ENCODE measurements around the gene TRABD2A.
"Not testable (repeated sequence)": the region's sequence is repeated elsewhere in the genome, so short reads cannot be mapped to it uniquely, and the experiment has no call there.

The TRABD2A gene

DNA sequence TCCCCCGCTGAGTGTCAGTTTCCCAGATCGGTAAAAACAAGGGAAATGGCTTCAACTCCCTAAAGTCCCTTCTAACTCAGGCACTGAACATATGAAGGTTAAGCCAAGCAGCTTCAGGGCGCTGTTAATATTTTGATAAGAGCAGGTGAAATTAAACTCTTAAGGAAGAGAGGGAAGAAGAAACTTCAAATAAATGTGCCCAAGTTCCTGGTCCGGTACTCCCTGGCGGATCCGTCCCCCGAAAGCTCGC is 564 bp downstream of the TRABD2A start:
- no peak for DNase-seq (ENCODE audit: low read depth in 3 of 3, low spot score in 1 of 3)

DNA sequence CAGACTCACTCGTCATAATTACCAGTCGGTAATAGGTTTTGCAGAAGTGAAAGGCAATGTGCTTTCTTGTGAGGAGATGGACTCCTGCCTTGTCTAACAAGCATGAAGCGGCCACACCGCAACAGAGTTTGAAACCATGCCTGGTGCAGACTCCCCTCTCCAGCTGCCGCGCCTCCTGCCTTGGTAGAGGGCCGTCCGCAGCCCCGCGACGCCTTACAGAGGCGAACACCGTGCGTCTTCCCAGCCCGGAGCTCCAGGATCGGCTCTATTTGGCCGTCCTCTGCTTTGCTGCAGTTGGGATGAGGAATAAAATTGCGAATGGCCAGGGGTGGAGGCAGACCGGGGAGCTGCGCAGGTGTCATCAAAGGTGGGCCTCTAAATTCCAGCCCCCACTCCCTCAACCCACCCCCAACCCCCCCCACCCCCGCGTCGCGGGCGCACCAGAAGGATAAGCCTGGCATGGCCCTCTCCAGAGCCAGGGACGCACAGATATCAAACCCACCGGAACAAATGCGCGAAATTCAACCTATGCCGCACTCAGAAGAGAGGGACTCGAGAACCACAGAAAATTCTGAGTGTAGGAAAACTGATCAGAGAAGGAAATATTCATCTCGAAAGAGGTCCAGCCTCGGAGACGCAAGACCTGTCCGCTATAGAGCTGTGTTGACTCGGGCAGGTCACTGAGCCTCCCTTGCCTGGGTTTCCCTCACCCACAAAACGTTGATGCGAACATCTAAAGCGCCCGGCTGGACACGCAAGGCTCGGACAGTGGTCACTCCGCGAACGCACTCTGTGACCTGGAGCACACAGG is 1.1 kb downstream of the TRABD2A start:
- DNase-seq (ENCODE audit: low read depth in 3 of 3, low spot score in 1 of 3): no peak

DNA sequence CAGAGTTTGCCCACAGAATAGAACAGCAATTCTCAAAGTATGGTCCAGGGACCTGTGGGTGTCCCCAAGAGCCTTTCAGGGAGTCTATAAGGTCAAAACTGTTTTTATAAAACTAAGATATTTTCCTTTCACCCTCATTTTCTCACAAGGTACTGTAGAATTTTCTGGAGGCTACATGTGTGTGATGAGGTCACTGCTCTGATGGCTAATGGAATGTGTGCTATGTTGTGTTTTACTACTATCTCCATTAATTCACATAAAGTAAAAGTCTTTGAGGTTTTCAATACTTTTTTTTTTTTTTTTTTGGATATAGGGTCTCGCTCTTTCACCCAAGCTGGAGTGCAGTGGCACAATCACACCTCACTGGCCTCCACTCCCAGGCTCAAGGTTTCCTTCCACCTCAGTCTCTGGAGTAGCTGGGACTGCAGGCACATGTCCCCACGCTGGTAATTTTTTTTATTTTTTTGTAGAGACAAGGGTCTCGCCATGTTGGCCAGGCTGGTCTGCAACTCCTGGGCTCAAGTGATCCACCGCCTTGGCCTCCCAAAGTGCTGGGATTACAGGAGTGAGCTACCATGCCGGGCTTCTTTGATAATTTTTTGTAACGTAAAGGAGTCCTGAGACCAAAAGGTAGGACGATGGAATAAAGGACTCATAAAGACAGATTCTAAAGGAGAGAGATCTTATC is 1.8 kb downstream of the TRABD2A start:
- no peak for DNase-seq (ENCODE audit: low read depth in 3 of 3, low spot score in 1 of 3)

DNA sequence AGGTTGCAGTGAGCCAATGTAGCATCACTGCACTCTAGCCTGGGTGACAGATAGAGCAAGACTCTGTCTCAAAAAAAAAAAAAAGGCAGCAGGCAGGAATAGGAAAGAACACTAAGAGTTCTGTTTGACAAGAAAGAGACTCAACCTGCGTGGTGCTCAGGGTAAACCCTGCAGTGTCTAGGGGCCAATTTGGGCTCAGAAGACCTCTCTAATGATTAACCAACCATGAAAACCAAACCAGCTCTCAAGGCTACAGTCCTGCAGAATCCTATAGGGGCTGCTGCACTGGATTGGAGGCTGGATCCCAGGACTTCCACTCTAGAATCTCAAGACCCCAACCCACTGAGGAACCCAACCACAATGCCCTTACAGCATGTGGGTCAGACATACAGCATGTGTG is 2.4 kb downstream of the TRABD2A start:
- DNase-seq (ENCODE audit: low read depth in 3 of 3, low spot score in 1 of 3): no peak

DNA sequence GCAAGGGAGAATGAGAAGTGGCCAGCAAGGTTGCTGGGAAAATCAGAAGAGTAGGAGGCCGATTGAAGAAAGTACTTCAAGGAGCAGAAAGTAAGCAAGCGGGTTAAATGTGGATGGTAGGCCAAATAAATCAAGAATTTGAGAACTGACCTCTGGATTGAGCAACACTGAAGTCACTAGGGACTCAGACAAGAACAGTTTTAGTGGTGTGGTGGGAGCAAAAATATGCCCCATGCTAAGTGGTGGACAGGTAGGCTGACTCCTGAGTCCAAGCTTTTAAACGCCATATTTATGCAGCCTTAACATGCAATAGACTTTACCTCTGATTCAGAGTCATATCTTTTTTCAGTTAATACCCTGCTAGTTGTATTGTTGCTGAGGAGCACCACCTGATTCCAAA is 4.5 kb downstream of the TRABD2A start:
- no peak for DNase-seq (ENCODE audit: low read depth in 3 of 3, low spot score in 1 of 3)

DNA sequence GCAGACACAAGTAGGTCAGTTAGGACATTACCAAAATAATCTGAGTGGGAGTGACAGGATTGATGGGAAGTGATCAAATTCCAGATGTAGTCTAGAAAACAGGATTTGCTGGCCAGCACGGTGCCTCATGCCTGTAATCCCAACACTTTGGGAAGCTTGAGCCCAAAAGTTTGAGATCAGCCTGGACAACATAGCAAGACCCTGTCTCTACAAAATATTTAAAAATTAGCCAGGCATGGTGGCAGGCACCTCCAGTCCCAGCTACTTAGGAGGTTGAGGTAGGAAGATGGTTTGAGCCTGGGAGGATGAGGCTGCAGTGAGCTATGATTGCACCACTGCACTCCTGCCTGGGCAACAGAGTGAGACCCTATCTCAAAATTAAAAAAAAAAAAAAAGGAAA is 5.3 kb downstream of the TRABD2A start:
- not testable (repeated sequence) for DNase-seq (ENCODE audit: low read depth in 3 of 3, low spot score in 1 of 3)

DNA sequence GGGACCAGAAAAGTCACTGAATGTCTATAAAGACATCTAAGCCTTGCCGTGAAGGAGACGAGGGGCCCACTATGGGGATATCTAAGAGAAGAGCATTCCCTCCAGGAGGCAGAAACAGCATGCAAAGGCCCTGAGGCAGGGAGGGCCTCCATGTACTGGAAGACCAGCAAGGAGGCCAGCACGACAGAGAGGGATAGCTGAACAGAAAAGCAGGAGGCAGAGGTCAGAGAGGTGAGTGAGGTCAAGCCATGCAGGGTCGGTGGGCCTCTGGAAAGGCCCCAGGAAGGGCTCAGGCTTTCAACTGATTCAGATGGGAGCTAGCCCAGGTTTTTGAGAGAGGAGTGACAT is 5.7 kb downstream of the TRABD2A start:
- no peak for DNase-seq (ENCODE audit: low read depth in 3 of 3, low spot score in 1 of 3)

DNA sequence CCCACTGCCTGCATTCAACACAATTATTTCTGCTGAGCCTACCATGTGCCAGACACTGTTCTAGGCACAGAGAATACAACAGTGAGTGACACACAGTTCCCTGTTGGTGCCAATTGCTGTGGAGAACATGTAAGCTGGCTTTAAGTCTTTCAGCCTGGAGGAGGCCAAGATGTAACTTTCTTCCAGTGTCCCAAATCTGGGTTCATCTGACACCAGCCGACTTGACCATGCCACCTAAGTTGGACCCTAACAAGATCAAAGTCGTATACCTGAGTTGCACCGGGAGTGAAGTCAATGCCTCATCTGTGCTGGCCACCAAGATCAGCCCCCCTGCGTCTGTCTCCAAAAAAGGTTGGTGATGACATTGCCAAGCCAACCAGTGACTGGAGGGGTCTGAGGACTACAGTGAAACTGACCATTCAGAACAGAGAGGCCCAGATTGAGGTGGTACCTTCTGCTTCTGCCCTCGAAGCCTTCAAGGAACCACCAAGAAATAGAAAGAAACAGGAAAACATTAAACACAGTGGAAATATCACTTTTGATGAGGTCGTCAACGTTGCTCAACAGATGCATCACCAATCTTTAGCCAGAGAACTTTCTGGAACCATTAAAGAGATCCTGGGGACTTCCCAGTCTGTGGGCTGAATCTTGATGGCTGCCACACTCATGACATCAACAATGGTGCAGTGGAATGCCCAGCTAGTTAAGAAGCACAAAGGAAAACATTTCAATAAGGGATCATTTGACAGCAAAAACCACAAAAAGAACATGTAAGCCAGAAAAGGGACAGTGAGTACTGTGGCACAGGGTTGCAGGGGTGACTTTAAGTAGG is 6.3 kb downstream of the TRABD2A start:
- no peak for DNase-seq (ENCODE audit: low read depth in 3 of 3, low spot score in 1 of 3)

DNA sequence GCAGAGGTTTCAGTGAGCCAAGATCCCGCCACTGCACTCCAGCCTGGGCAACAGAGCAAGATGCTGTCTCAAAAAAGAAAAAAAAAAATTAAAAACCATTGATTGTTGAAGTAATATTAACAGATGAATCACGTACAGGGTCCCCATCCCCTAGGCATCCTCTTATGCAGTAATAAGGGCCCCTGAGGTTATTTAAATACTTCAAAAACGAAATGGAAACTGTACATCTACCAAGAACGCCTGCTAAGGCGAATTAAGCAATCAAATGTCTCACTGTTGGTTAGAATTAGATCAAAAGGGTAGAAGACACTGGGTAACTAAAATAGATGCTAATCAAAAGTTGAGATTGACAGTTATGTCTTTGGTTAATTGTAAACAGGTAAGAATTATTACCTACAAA is 7.5 kb downstream of the TRABD2A start:
- no peak for DNase-seq (ENCODE audit: low read depth in 3 of 3, low spot score in 1 of 3)

DNA sequence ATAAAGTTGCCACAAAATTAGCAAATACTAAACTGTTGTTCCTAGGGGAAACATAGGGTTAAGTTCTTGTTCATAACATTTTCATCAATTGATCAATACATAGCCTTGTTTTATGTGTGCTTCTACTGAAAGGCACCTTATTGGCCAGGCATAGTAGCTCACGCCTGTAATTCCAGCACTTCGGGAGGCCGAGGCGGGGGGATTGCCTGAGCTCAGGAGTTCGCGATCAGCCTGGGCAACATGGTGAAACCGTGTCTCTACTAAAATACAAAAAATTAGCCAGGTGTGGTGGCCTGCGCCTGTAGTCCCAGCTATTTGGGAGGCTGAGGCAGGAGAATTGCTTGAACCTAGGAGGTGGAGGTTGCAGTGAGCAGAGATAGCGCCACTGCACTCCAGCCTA is 8.2 kb downstream of the TRABD2A start:
- DNase-seq (ENCODE audit: low read depth in 3 of 3, low spot score in 1 of 3): not testable (repeated sequence)

DNA sequence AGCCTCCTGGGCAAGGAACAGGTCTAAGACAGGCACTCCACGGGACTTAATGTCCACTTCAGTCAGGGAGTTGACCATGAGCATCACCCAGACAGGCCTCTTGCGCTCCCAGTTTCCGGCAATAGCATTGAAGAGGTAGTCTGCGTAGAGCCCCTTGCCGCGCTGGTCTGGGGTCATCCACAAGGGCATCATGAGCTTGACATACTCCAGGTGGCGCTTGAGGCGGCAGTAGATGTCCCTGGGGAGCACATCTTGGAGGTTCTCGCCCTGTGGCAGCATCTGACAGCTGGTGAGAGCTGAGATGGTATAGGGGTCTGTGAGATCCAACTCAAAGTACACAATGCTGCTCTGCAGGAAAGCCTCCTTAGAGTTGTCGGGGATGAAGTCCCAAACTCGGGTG is 10.6 kb downstream of the TRABD2A start:
- no peak for DNase-seq (ENCODE audit: low read depth in 3 of 3, low spot score in 1 of 3)

DNA sequence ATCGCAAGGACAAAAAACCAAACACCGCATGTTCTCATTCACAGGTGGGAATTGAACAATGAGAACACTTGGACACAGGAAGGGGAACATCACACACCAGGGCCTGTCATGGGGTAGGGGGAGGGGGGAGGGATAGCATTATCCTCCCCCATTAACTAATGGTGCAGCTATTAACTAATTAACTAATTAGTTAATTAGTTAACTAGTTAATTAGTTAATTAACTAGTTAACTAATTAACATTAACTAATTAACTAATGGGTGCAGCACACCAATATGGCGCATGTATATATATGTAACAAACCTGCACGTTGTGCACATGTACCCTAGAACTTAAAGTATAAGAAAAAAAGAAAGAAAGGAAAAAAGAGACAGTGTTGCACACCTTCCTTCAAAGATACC is 12.6 kb downstream of the TRABD2A start:
- not testable (repeated sequence) for DNase-seq (ENCODE audit: low read depth in 3 of 3, low spot score in 1 of 3)

DNA sequence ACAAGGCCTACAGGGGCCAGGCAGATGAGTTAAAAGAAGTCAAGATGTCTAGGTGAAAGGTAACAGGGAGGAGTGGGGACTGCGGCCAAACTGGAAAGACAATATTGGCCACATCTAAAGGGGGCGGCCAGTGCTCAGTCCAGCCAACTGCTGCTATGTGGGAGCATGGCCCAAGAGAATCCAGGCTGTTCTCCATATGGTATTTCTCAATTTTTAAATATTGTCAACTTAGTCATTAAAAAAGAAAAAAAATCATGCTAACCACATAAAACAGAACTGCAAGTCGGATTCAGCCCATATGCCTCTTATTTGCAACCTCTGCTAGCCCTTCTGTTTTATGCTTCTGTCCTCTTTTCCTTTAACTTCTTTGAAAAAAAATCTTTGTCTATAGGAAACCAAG is 14.8 kb downstream of the TRABD2A start:
- no peak for DNase-seq (ENCODE audit: low read depth in 3 of 3, low spot score in 1 of 3)

DNA sequence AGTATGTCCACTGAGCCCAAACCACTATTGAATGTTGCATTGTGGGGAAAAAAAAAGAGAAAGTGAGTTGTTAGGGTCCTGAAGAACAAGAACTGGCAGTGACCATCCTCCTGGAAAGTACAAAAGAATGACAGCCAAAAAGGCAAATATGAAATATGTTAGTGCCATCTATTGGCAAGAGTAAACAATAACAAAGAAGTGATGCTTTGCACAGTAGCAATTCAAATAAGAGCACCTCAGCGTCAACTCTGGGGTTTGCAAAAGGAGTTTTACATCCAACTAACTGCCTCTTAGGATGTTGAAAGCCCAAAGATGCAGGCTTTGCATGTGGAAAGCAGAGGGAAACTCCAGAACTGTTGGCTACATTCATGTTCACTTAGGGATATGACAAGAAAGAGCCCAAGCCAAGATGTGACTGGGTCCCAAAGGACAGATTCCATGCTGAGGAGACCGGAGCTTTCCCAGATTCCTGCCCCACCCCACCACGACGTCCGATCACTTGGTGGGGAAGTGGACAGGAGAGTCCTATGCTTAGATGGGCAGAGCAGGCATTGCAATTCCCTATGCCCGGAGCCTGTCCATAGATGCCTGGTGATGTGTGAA is 15.6 kb downstream of the TRABD2A start:
- DNase-seq (ENCODE audit: low read depth in 3 of 3, low spot score in 1 of 3): no peak

DNA sequence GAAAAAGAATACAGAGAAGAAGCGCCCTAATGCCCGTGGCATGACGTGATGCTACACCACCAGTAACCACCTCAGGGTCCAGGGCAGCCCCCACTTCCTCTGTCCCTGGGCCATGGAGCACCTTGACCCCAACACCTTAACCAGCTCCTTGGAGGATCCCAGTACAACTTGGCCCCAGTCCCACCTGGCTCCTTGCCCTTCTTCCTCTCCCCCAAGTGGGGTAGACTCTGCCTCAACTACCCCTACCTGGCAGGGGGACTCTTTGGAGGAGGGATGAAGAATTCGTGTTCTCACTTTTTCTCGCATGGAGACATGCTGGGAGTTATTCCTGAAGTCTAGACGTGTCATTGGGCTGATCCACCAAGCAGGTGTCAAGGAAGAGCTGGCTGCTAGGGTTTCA is 18.9 kb downstream of the TRABD2A start:
- DNase-seq (ENCODE audit: low read depth in 3 of 3, low spot score in 1 of 3): no peak

DNA sequence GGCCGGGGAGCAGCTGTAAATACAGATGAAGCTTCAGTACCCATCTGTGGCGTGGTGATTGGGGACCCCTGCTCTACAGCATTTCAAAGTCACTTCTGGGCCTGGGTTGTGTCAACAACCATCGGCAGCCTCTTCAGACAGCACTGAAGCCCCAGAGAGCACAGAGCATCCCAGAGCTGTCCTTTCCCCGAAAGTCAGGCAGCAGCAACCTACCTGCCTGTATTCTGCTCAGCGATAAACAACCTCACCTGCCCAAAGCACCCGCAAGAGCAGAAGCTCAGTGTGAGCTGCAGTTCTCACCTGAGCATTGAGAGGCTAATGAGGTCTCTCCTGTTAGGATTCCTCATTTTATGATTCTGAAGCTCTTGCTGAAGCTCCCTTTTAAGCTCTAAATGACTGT is 19.3 kb downstream of the TRABD2A start:
- no peak for DNase-seq (ENCODE audit: low read depth in 3 of 3, low spot score in 1 of 3)

DNA sequence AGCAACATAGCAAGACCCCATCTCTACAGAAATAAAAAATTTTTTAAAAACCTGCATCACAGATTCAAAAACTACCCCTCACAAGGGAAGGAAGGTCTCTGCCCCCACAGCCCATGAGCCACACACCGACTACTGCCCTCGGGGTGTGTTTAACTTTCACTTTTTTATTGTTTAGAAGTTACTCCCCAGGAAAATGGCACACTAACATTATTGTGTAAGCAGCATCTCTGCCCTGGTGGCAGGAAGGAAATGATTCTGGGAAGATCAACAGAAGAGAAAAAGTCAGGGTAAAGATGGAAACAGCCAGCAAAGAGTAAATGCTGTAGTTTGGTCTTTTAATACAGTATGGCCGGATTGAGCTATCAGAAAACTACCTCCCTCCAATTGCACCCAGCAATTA is 21.9 kb downstream of the TRABD2A start:
- DNase-seq (ENCODE audit: low read depth in 3 of 3, low spot score in 1 of 3): no peak

DNA sequence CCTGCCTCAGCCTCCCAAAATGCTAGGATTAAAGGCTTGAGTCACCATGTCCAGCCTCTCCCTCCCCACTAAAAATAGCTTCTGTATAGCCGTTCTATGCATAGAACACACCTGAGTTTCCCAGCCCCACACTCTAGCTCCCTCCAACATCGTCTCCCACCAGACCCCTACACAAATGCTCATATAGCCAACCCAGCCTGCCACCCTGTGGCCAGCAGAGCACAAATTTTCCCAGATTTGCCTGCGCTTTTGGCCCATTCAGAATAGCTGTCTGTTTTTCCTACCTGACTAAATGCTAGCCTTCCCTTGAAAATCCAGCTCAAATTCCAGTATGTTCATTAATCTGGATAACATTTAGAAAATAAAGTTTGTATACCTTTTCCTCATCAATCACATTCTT is 22.8 kb downstream of the TRABD2A start:
- no peak for DNase-seq (ENCODE audit: low read depth in 3 of 3, low spot score in 1 of 3)

DNA sequence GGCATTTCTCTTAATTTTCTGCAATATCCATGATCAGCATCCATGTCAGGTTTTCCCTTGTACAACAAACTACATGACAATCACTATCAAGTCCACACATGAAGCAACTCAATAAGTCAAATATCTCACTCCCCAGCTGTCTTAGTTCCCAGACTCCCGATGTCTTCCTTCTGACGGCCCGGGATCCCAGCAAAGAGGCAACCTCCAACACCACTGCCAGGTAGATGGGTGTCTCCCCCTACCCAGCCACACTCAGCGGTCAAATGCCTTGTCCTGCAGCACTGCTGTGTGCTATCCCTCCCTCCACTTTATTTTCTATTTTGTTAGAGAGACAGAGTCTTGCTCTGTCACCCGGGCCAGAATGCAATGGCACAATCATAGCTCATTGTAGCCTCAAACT is 23.3 kb downstream of the TRABD2A start:
- DNase-seq (ENCODE audit: low read depth in 3 of 3, low spot score in 1 of 3): no peak

DNA sequence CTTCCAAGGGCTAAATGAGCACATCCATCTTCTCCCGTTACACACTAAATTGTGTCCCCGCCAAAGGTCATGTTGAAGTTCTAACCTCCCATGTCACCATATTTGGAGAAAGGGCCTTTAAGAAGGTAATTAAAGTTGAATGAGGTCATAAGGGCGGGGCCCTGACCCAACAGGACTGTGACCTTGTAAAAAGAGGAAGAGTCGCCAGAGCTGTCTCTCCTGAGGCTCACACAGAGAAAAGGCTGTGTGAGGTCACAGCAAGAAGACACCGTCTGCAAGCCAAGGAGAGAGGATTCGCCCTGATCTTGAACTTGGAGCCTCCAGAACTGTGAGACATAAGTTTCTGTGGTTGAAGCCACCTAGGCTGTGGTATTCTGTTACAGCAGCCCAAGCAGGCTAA is 24.1 kb downstream of the TRABD2A start:
- DNase-seq (ENCODE audit: low read depth in 3 of 3, low spot score in 1 of 3): no peak

DNA sequence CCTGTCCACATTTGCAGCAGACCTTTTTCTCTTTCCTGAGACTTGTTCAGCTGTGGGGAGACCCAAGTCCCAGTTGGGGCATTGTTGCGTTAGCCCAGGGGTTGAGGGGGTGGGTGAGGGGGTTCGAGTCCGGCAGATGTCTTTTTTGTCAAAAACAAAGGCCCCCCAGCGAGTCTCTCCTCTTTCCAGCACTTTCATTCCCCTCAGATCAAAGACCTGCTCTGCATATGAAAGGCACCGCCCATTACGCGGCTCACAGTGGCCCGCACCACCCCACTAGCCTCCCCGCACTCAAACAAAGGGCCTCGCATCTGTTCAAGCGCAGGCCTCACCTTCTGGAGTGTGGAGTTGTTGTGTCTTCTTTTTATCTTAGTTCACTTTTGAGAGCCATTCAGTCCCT is 25.2 kb downstream of the TRABD2A start:
- no peak for DNase-seq (ENCODE audit: low read depth in 3 of 3, low spot score in 1 of 3)

DNA sequence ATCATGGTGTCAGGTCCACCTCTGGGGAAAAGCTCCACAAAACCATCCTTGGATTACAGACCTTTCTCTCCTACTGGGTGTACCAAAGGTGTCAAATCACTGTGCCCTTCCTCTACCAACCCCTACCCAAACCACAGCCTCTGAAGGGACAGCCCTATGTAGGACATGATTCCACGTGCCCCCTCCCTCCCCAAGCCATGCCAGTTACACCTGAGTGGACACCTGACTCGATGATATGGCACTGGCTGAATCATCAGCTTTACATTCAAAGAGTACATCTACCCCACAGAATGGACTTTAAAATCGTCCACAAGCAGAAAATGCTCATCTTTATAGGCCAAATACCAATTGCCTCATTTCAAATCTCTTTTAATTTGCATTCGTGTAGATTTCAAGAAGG is 26.0 kb downstream of the TRABD2A start:
- no peak for DNase-seq (ENCODE audit: low read depth in 3 of 3, low spot score in 1 of 3)

Data from stimulated activated CD4-positive, alpha-beta T cell treated with anti-CD3 and anti-CD28 coated beads, TNF-alpha, amount 100 ng/mL, for 1 hour (primary cell).